T47D (cell line): ENCODE data around the gene AXL.
A peak's percentile ranks its signal among the peaks of the same experiment; 100 is the strongest.
"Not testable (repeated sequence)": the region's sequence is repeated elsewhere in the genome, so short reads cannot be mapped to it uniquely, and the experiment has no call there.

Experiments used
- DNase-seq, 2 experiments: peaks; one replicate each; pipeline versions ENCODE4 v3.0.0 to v3.0.0-alpha.2; 2011 to 2012; ENCODE audit warnings: low read depth in 1 of 2, low spot score in 1 of 2
- JUND ChIP-seq: IDR thresholded peaks from 2 replicates; pipeline ENCODE4 v1.6.1; 2012; ENCODE audit warnings: low read depth
- in situ Hi-C: cut with HindIII; loops from 2 replicates; pipeline ENCODE4 v1.10.0; 2016; ENCODE audit warnings: low sequenced_read_pairs, low pct_unique_long_range_greater_than_20kb

Gene AXL

DNA sequence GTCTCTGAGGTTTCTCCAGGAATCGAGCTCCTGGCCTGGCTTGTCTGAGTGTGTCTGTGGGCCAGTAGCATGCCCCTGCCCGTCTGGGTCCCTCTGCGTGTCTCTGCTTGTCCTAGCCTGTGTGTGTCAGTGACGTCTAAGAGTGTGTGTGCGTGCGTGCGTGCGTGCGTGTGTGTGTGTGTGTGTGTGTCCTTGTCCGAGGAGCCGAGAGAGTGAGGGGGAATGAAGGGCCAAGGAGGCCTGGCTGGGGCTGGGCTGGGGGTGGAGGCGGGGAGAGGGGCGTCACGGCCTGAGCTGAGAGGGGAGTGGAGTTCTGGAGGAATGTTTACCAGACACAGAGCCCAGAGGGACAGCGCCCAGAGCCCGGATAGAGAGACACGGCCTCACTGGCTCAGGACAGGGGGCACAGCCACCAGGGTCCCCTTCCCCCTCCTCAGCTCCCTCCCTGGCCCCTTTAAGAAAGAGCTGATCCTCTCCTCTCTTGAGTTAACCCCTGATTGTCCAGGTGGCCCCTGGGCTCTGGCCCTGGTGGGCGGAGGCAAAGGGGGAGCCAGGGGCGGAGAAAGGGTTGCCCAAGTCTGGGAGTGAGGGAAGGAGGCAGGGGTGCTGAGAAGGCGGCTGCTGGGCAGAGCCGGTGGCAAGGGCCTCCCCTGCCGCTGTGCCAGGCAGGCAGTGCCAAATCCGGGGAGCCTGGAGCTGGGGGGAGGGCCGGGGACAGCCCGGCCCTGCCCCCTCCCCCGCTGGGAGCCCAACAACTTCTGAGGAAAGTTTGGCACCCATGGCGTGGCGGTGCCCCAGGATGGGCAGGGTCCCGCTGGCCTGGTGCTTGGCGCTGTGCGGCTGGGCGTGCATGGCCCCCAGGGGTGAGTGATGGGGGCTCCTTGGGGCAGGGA, at the start of gene AXL:
TSS of gene AXL (plus strand) at position 609 of the 893 bp plus-strand sequence. CDS start at position 779, 170 bp downstream.
- DNase-seq: peak in 1 of 2 experiments; percentile 23
- no peak for TF ChIP-seq JUND
- in situ Hi-C loops: no loop called here

DNA sequence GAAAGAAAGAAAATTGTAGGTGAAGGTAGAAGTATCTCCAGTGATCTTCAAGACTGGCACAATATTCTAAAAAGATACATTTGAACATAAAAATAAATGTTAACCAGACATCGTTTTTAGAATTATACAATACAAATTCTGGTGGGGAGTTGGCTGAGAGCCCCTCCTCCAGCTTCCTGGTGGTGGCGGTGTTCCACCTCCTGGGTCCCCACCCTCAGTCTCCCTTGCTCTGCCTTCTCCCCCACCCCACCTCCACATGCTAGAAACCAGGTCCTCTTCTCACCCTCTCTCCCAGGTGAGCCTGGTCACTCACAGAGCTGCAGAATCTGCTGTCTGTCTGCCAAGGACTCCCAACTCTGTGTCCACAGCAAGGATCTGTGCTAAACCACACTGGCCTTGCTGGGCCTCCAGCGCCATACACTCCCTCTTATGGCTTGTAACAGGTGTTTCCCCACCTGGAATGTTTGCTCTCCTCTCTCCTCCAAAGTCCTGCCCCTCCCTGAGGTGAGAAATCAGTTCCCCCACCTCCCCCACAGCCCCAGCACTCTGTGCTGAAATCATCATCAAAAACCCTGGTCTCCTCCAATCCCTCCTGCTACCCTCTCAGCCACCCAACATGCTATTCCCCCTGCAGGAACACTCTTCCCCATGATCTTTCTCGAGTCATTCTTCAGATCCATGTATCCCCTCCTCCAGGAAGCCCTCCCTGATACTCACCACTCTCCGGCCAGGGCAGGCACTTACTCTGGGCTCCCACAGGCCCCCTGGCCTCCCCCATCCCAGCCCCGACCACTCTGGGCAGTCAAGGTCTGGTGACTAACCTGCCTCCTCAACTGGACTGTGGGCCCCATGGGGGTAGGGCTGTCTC, 46.5 kb upstream of the AXL start:
- in situ Hi-C loops: no loop called here
- DNase-seq: no peak
- TF ChIP-seq JUND: no peak

DNA sequence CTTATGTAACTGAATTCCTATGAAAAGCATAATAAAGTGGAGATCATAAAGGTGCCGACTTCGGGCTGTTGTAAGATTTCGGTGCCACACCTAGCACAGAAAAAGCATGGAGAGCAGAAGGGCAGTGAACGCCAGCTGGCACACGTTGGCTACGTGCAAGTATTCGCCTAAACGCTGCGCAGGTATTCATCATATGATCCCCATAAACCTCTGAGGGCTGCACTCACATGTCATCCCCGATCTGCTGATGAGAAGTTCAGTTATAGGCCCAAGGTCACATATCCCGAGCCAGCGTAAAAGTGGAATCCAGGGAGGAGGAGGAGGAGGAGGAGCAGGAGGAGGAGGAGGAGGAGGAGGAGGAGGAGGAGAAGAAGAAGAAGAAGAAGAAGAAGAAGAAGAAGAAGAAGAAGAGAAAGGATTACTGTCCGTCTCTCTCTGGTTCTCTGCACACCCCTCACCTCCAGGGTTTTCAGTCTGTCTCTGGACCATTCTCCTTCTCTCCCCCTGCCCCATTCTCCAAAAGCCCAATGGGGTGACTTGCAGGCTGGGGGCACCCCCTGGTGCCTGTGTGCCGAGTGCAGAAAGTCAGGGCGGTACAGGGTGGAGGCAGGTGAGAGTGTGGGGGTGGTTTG, 44.6 kb upstream of the AXL start:
- in situ Hi-C loops: no loop called here
- TF ChIP-seq JUND: no peak
- DNase-seq: no peak

DNA sequence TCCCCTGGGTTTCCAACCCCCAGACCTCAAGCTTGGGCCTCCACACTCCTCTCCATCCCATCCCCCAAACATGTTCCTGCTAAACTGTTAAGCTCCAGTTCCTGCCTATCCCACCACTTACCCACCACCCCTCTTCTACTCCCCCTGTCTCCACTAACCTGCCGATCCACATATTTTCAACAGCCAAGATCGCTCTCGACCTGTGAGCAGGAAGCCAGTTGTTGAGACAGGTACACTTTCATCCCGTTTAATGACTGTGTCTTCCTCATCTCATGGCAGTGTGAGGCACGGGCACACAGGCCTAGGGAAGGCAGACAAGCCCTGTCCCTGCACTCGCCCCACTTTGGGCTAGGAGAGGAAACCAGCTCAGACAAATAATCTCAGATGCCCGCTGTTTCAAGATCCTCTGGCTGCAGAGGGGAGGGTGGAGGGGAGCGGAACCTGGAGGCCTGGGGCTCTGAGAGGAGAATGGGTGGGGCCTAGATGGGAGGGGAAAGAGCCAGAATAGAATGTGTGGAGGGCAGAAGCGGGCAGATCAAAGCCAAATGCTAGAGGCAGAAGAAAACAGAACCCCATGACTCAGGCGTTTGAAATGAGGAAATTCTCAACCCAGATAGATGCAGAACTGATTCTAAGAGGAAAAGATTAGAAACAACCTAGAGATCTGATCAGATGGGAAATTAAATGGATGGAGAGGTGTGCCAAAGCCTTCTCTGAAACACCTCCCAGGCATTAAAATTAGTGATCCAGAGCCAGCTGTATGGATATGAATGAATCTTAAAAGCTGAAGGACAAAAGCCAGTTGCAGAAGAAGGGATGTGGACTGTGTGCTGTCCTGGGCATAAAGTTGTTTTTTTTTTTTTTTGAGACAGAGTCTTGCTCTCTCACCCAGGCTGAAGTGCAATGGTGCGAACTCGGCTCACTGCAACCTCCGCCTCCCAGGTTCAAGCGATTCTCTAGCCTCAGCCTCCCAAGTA, 42.9 kb upstream of the AXL start:
- in situ Hi-C loops: no loop called here

DNA sequence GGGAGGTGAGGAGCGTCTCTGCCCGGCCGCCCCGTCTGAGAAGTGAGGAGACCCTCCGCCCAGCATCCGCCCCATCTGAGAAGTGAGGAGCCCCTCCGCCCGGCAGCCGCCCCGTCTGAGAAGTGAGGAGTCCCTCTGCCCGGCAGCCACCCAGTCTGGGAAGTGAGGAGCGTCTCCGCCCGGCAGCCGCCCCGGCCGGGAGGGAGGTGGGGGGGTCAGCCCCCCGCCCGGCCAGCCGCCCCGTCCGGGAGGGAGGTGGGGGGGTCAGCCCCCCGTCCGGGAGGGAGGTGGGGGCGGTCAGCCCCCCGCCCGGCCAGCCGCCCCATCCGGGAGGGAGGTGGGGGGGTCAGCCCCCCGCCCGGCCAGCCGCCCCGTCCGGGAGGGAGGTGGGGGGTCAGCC, 38.9 kb upstream of the AXL start:
- DNase-seq, in situ Hi-C loops: not testable (repeated sequence)

More for the DNA sequence above, 42.9 kb upstream of the AXL start:
- TF ChIP-seq JUND: no peak
- DNase-seq: peak in 1 of 2 experiments; percentile 24

DNA sequence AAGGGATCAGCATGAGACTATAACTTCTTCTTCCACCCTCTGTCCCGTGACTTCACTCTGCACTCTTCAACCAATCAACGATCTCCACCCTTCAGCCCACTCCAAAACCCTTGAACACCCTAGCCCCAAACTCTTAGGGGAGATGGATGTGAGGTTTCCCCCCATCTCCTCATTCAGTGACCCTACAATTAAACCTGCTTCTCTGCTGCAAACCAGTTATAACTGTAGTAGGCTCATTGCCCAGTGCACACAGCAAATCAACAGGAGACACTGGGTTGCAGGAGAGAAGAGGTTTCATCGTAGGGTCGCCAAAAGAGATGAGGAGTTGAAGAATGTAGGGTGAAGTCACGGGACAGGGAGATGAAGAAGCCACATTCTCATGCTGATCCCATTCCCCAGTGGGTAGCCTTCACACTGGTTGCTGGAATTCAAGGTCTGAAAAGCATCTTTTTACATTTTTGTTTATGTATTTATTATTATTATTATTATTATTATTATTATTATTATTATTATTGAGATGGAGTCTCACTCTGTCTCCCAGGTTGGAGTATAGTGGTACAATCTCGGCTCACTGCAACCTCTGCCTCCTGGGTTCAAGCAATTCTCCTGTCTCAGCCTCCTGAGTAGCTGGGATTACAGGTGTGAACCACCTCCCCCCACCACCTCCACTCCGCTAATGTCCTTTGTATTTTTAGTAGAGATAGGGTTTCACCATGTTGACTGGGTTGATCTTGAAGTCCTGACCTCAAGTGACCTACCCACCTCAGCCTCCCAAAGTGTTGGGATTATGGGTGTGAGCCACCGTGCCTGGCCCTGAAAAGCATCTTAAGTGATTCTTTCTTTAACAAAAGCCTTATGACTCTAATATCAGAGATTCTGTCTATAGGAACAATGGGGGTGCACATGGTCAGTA, 31.8 kb upstream of the AXL start:
- in situ Hi-C loops: no loop called here
- TF ChIP-seq JUND: no peak

DNA sequence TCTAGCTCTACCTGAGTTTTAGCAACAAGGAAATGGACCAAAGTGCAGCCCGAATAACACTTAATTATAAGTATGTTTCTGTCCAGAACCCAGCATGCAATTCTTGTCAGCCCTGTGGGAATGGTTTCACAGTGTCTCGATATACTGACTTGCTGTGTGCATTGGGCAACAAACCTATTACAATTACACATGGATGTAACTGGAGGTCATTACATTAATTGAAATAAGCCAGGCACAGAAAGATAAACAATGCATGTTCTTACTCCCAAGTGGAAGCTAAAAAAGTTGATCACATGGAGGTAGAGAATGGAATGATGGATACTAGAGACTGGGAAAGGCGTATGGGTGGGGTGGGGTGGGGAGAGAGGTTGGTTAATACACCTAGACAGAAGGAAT, 31.1 kb upstream of the AXL start:
- in situ Hi-C loops: no loop called here
- TF ChIP-seq JUND: no peak

More for the DNA sequence above, 31.8 kb upstream of the AXL start:
- no peak for DNase-seq

DNA sequence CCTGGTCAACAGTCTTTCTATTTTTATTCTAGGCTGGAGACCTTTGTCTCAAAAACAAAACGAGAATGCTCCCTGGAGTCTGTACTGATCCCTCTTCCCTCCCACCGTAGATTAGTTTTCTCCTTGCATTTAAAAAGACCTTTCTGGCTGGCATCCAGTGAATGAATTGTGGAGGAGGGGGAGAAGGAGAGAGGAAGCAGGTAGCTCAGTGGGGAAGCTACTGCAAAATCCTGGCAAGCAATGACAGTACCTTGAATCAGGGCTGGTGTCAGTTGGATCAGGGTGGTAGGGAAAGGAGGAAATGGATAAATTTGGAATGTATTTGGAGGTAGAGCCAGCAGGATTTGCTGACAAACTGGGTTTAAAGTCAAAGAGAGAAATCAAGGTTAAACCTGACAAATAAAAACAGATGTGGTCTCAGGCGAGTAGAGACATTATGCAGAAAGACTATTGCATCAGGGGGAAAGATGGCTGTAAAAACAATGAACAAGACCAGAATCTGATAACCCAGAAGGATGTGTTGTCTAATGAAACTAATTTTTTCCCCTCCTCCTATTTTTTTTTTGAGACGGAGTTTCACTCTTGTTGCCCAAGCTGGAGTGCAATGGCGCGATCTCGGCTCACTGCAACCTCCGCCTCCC, 29.5 kb upstream of the AXL start:
- in situ Hi-C loops: no loop called here
- DNase-seq: no peak
- no peak for TF ChIP-seq JUND

More for the DNA sequence above, 31.1 kb upstream of the AXL start:
- no peak for DNase-seq

DNA sequence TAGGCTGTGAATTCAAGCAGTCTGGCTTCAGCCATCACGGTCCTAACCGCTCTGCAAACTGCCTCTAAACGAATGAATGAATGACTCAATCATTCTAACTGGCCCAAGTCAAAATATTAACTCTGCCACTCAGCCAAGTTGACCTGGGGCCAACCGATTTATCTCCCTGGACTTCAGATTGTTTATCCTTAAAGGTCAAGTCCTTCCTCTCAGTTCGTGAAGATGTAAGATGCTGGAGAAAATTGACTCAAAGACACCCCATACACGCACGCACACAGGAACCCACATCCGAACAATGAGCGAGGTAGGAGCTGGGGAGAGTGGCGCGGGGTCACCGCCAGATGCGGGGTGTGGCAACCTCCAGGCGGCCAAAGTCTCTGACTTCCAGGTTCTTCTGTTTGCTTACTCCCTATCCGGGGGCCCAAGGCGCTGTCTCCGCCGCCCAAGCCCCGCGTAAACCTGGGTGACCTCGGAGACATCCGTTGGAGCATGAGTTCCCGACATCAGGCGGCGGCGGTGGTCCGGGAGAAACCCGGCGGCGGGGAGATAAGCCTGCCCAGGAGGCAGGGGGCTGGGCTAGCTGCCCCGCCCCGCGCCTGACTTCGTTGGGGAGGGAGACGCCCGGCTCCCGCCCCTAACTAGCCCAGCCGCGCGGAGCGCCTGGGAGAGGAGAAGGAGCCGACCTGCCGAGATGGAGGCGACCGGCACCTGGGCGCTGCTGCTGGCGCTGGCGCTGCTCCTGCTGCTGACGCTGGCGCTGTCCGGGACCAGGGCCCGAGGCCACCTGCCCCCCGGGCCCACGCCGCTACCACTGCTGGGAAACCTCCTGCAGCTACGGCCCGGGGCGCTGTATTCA, 26.2 kb upstream of the AXL start, which contains the start of gene CYP2S1:
TSS of gene CYP2S1 (plus strand) at position 646 of the 856 bp plus-strand sequence. CDS start at position 692, 46 bp downstream.
- peak; percentile 40 to 65 for DNase-seq
- TF ChIP-seq JUND: no peak
- in situ Hi-C loops: no loop called here
